HepG2 (cell line): ENCODE results near the gene CDC6. TPM values are rescaled to one million over a fixed set of nuclear protein-coding genes. Genes with fewer than 3 reads are reported as not detected.

ENCODE experiments used
- CHD2 ChIP-seq: IDR thresholded peaks from 2 replicates; pipeline ENCODE4 v1.6.1; 2011; ENCODE audit warnings: low read depth, low read length, improper control_type of control experiment
- ELF1 ChIP-seq: sonication (generic); formaldehyde crosslinking; IDR thresholded peaks from 2 replicates; pipeline ENCODE4 v1.4.0; 2020; ENCODE audit warnings: missing genetic modification reagents
- HNF4G ChIP-seq, 2 experiments: sonication (generic) in 1 of 2; formaldehyde crosslinking in 1 of 2; IDR thresholded peaks; 2 replicates each; pipeline versions ENCODE4 v1.4.0 to v1.6.1; 2011 to 2020; ENCODE audit warnings: borderline replicate concordance in 2 of 2, low read depth in 2 of 2, mild to moderate bottlenecking in 2 of 2, low read length in 1 of 2, missing genetic modification reagents in 1 of 2, moderate library complexity in 1 of 2
- HOXA7 ChIP-seq: sonication (generic); formaldehyde crosslinking; IDR thresholded peaks from 2 replicates; pipeline ENCODE4 v1.8.1; 2022; ENCODE audit warnings: mild to moderate bottlenecking, missing genetic modification reagents, moderate library complexity
- MLLT10 ChIP-seq: sonication (generic); formaldehyde crosslinking; IDR thresholded peaks from 2 replicates; pipeline ENCODE4 v1.4.0; 2020; ENCODE audit warnings: missing genetic modification reagents
- NFE2L2 ChIP-seq: fragments of 150-350 bp; IDR thresholded peaks from 2 replicates; pipeline ENCODE4 v1.6.1; 2014; ENCODE audit warnings: low read length
- NFIB ChIP-seq: sonication (generic); formaldehyde crosslinking; IDR thresholded peaks from 2 replicates; pipeline ENCODE4 v1.9.0; 2021; ENCODE audit warnings: missing genetic modification reagents, mild to moderate bottlenecking, borderline replicate concordance
- NFKBIZ ChIP-seq: IDR thresholded peaks from 2 replicates; pipeline ENCODE4 v1.6.1; 2018; ENCODE audit warnings: missing genetic modification reagents, missing compliant biosample characterization
- NONO ChIP-seq, 2 experiments: fragments of 450-650 bp in 1 of 2; sonication (generic) in 1 of 2; formaldehyde crosslinking in 1 of 2; IDR thresholded peaks in 1 of 2; conservative IDR thresholded peaks in 1 of 2; 2 replicates each; pipeline versions ENCODE4 v1.6.1 to v1.8.0; 2017 to 2022; ENCODE audit warnings: mild to moderate bottlenecking in 1 of 2, missing genetic modification reagents in 1 of 2, moderate library complexity in 1 of 2
- PHF20 ChIP-seq: sonication (generic); formaldehyde crosslinking; IDR thresholded peaks from 2 replicates; pipeline ENCODE4 v1.5.0; 2020; ENCODE audit warnings: mild to moderate bottlenecking, missing genetic modification reagents
- PHF5A ChIP-seq: IDR thresholded peaks from one replicate; pipeline ENCODE4 v1.6.1; 2018; ENCODE audit warnings: low read depth, missing genetic modification reagents; ENCODE audit not compliant: unreplicated experiment
- RBM39 ChIP-seq: fragments of 200-400 bp; formaldehyde crosslinking; IDR thresholded peaks from one replicate; pipeline ENCODE4 v1.6.1; 2018; ENCODE audit warnings: antibody characterized with exemption, mild to moderate bottlenecking, low read depth, low read length; ENCODE audit not compliant: poor library complexity, severe bottlenecking
- TOE1 ChIP-seq: sonication (generic); formaldehyde crosslinking; IDR thresholded peaks from 2 replicates; pipeline ENCODE4 v1.4.0; 2020; ENCODE audit warnings: mild to moderate bottlenecking, missing genetic modification reagents
- ZNF33A ChIP-seq: sonication (generic); formaldehyde crosslinking; IDR thresholded peaks from 2 replicates; pipeline ENCODE4 v1.5.1; 2020; ENCODE audit warnings: missing genetic modification reagents, mild to moderate bottlenecking, moderate library complexity, borderline replicate concordance
- ZNF33B ChIP-seq: sonication (generic); formaldehyde crosslinking; IDR thresholded peaks from 2 replicates; pipeline ENCODE4 v1.5.1; 2020; ENCODE audit warnings: mild to moderate bottlenecking, missing genetic modification reagents
- ZNF615 ChIP-seq: sonication (generic); formaldehyde crosslinking; IDR thresholded peaks from 2 replicates; pipeline ENCODE4 v1.5.0; 2020; ENCODE audit warnings: mild to moderate bottlenecking, missing genetic modification reagents, borderline replicate concordance
- ZNF616 ChIP-seq: sonication (generic); formaldehyde crosslinking; IDR thresholded peaks from 2 replicates; pipeline ENCODE4 v1.5.0; 2020; ENCODE audit warnings: low read depth, mild to moderate bottlenecking, missing genetic modification reagents
- ZSCAN22 ChIP-seq: sonication (generic); formaldehyde crosslinking; IDR thresholded peaks from 2 replicates; pipeline ENCODE4 v1.4.0; 2020; ENCODE audit warnings: mild to moderate bottlenecking, missing genetic modification reagents
- polyA plus RNA-seq, 8 experiments: library from polyadenylated mRNA; depleted of rRNA in 3 of 8; stranded (reverse) in 7 of 8; unstranded in 1 of 8; fragments of >200 nt; fragmentation: Illumina TruSeq in 4 of 8; extraction: Trizol in 4 of 8; gene quantifications; 2 replicates each; pipeline versions ENCODE4 v1.2.1 to v1.2.3, GENCODE V29; 2011 to 2016; ENCODE audit warnings: low read depth in 4 of 8, missing spikeins in 1 of 8, mixed read lengths in 1 of 8; ENCODE audit not compliant: insufficient read depth in 1 of 8
- total RNA-seq, 5 experiments: library from RNA; depleted of rRNA; stranded (reverse); fragments of >200 nt; fragmentation: Illumina TruSeq; extraction: Trizol; gene quantifications; 2 replicates each; pipeline ENCODE4 v1.2.3, GENCODE V29; 2016; ENCODE audit warnings: low read depth in 1 of 5
- TF ChIP-seq, protein P1 (sequence below): sonication (generic); formaldehyde crosslinking; IDR thresholded peaks from 2 replicates; pipeline ENCODE4 v1.4.0; 2020; ENCODE audit warnings: missing genetic modification reagents, low read depth, mild to moderate bottlenecking, borderline replicate concordance
- TF ChIP-seq, protein P2 (sequence below): sonication (generic); formaldehyde crosslinking; IDR thresholded peaks from 2 replicates; pipeline ENCODE4 v1.4.0; 2020; ENCODE audit warnings: missing genetic modification reagents; ENCODE audit errors: not compliant biosample characterization
- TF ChIP-seq, protein P3 (sequence below): sonication (generic); formaldehyde crosslinking; IDR thresholded peaks from 2 replicates; pipeline ENCODE4 v1.4.0; 2020; ENCODE audit warnings: mild to moderate bottlenecking, low read depth, missing genetic modification reagents

Gene CDC6
- total and polyA plus RNA-seq, 2 of the 13 experiments (the other 11 are each of a cell fraction or from before 2014, with no cell fraction given), result 17.4 to 114 TPM

DNA sequence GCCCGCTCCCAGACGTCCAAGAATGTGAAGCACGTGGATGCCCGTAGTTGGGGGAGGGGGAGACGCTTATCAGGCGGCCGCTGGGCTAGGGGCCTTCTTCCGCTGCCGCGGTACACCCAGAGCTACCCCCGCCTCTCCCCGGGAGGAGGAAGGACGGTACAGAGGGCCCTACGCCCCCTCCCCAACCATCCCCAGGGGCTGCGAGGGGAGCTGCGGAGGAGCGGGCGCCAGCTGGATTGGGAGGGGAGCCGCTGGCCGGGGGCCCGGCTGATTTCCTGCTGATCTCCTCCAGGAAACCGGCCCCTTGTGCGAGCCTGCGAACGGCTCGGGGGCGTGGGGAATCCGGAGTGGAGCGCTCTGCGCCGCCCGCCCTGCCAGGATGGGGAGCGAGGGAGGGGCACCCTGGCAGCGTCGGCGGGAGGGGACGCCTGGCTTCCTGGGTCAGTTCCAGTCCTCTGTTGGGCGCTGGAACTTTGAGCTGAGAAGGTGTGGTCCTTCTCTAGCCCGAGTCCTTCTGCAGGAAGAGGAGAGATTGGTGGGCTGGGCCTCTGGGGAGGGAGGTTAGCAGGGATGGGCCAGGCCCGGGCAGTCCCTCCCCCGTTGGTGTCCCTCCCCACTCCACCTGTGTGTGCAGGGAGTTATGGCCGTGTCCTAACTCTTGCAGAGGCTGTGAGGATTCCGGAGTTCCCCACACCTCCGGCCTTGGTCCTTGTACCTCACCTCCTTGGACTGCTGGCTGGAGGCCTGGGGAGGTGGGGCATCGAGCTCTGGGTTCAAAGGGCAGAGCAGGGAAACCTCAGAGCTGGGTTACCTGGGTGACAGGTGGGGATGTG is 57.7 kb downstream of the CDC6 start (continued):
- TF ChIP-seq, protein P1, sequence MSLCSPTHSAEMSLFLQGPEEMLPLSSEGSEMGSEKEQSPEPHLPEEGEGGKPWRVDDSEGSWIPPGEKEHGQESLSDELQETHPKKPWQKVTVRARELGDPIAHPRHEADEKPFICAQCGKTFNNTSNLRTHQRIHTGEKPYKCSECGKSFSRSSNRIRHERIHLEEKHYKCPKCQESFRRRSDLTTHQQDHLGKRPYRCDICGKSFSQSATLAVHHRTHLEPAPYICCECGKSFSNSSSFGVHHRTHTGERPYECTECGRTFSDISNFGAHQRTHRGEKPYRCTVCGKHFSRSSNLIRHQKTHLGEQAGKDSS (CRISPR knock-in tag), result peak; percentile 40; the same call in 1 of the 2 replicates
- TF ChIP-seq MLLT10 (CRISPR knock-in tag) (no peak), PHF5A (CRISPR knock-in tag) (peak; percentile 42), ZNF33B (CRISPR knock-in tag) (0 out of 2 replicates have a peak, but pooled peaks have one; percentile 5), TOE1 (CRISPR knock-in tag) (0 out of 2 replicates have a peak, but pooled peaks have one; percentile 19), ZNF33A (CRISPR knock-in tag) (0 out of 2 replicates have a peak, but pooled peaks have one; percentile 10), ZNF615 (CRISPR knock-in tag) (no peak), PHF20 (CRISPR knock-in tag) (peak; percentile 49; the same call in 1 of the 2 replicates), NFKBIZ (CRISPR knock-in tag) (no peak), NFIB (CRISPR knock-in tag) (no peak), CHD2 (no peak), HOXA7 (no peak), ZNF616 (CRISPR knock-in tag) (no peak; the same call in 1 of the 2 replicates), NFE2L2 (no peak), ELF1 (CRISPR knock-in tag) (peak; percentile 59), HNF4G (IDR thresholded peaks at IDR 0.05; ENCODE audit: borderline replicate concordance, low read depth, low read length) (peak; percentile 53; the same call in 1 of the 2 replicates), HNF4G (CRISPR knock-in tag; IDR thresholded peaks at IDR 0.05; ENCODE audit: borderline replicate concordance, low read depth) (peak; percentile 84), ZSCAN22 (CRISPR knock-in tag) (peak; percentile 48; the same call in 1 of the 2 replicates), RBM39 (peak; percentile 97), NONO (IDR thresholded peaks at IDR 0.05) (no peak), NONO (CRISPR knock-in tag; conservative IDR thresholded peaks at IDR 0.05) (0 out of 2 replicates have a peak, but pooled peaks have one; percentile 66)
- TF ChIP-seq, protein P2, sequence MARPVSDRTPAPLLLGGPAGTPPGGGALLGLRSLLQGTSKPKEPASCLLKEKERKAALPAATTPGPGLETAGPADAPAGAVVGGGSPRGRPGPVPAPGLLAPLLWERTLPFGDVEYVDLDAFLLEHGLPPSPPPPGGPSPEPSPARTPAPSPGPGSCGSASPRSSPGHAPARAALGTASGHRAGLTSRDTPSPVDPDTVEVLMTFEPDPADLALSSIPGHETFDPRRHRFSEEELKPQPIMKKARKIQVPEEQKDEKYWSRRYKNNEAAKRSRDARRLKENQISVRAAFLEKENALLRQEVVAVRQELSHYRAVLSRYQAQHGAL (CRISPR knock-in tag), result peak; percentile 29
- TF ChIP-seq, protein P3, sequence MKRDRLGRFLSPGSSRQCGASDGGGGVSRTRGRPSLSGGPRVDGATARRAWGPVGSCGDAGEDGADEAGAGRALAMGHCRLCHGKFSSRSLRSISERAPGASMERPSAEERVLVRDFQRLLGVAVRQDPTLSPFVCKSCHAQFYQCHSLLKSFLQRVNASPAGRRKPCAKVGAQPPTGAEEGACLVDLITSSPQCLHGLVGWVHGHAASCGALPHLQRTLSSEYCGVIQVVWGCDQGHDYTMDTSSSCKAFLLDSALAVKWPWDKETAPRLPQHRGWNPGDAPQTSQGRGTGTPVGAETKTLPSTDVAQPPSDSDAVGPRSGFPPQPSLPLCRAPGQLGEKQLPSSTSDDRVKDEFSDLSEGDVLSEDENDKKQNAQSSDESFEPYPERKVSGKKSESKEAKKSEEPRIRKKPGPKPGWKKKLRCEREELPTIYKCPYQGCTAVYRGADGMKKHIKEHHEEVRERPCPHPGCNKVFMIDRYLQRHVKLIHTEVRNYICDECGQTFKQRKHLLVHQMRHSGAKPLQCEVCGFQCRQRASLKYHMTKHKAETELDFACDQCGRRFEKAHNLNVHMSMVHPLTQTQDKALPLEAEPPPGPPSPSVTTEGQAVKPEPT (CRISPR knock-in tag), result peak; percentile 55; the same call in 1 of the 2 replicates
